NK-92 (cell line): Measurements from ENCODE around the gene FUZ.
A peak's percentile ranks its signal among the peaks of the same experiment; 100 is the strongest.

ENCODE experiments used
- DNase-seq: peaks from one replicate; lab custom pipeline; 2025; ENCODE audit not compliant: unreplicated experiment; lab: John Stamatoyannopoulos, UW

FUZ gene

GRCh38 chr19:49786376-49786820 lies 26.7 kb downstream of the FUZ start:
- DNase-seq: no peak

GRCh38 chr19:49782515-49782914 lies 30.6 kb downstream of the FUZ start:
- no peak for DNase-seq

GRCh38 chr19:49781394-49781793 lies 31.7 kb downstream of the FUZ start:
- DNase-seq: no peak

GRCh38 chr19:49780861-49781260 lies 32.2 kb downstream of the FUZ start:
- no peak for DNase-seq

- DNase-seq: no peak
These were observed 33.1 kb downstream of the FUZ start for GRCh38 chr19:49779731-49780555.

- no peak for DNase-seq
These were observed 36.7 kb downstream of the FUZ start for GRCh38 chr19:49776371-49776764.

GRCh38 chr19:49775742-49776370 lies 37.2 kb downstream of the FUZ start:
- DNase-seq: no peak

- DNase-seq: no peak
These were observed 38.1 kb downstream of the FUZ start for GRCh38 chr19:49774969-49775368.

GRCh38 chr19:49773663-49774350 lies 39.3 kb downstream of the FUZ start:
- DNase-seq: no peak

GRCh38 chr19:49772850-49773432 lies 40.2 kb downstream of the FUZ start:
- DNase-seq: no peak

- DNase-seq: no peak
These were observed 41.4 kb downstream of the FUZ start for GRCh38 chr19:49771674-49772139.

- DNase-seq: no peak
These were observed 42.6 kb downstream of the FUZ start for GRCh38 chr19:49770529-49770928.

- DNase-seq: no peak
These were observed 45.0 kb downstream of the FUZ start for GRCh38 chr19:49767967-49768581.

- DNase-seq: no peak
These were observed 45.7 kb downstream of the FUZ start for GRCh38 chr19:49767381-49767780.

GRCh38 chr19:49766930-49767299 lies 46.2 kb downstream of the FUZ start, which contains the start of gene AP2A1:
AP2A1 (plus strand) TSS chr19:49767001; CDS start chr19:49767134, 133 bp downstream.
- no peak for DNase-seq

- peak; percentile 96 for DNase-seq
These were observed 46.8 kb downstream of the FUZ start for GRCh38 chr19:49766007-49766929.

- no peak for DNase-seq
These were observed 48.8 kb downstream of the FUZ start for GRCh38 chr19:49764341-49764740.

GRCh38 chr19:49763230-49763629 lies 49.9 kb downstream of the FUZ start, which contains the start of gene TSKS:
TSKS (minus strand) TSS chr19:49763306; CDS start chr19:49763247, 59 bp downstream.
- DNase-seq: no peak

GRCh38 chr19:49761625-49762311 lies 51.3 kb downstream of the FUZ start:
- no peak for DNase-seq
